ENCODE data around the gene VSIG4.

DNA sequence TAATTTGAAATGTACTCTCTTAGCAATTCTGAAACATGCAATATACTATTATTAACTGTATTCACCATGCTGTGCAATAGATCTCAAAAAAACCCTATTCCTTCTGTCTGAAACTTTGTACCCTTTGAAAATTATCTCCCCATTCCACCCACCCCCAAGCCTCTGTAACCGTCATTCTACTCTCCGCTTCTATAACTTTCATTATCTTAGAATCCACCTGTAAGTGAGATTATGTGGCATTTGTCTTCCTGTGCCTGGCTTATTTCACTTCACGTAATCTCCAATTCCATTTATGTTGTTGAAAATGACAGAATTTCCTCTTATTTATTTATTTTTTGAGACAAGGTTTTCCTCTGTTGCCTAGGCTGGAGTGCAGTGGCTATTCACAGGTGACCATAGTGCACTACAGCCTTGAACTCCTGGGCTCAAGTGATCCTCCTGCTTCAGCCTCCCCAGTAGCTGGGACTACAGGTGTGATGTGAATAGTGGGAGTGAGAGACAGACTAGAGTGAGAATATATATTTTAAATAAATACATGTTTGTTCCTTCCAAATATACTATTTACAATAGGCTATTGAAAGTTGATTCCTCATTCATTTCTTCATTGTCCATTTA, 30.5 kb downstream of the VSIG4 start:
- TF ChIP-seq EZH2phosphoT487 (IDR thresholded peaks at IDR 0.05; ENCODE audit: borderline replicate concordance, low read length) (no peak), EZH2 (IDR thresholded peaks at IDR 0.05; ENCODE audit: low read length, unreplicated experiment) (no peak)
- TF ChIP-seq, protein P1, sequence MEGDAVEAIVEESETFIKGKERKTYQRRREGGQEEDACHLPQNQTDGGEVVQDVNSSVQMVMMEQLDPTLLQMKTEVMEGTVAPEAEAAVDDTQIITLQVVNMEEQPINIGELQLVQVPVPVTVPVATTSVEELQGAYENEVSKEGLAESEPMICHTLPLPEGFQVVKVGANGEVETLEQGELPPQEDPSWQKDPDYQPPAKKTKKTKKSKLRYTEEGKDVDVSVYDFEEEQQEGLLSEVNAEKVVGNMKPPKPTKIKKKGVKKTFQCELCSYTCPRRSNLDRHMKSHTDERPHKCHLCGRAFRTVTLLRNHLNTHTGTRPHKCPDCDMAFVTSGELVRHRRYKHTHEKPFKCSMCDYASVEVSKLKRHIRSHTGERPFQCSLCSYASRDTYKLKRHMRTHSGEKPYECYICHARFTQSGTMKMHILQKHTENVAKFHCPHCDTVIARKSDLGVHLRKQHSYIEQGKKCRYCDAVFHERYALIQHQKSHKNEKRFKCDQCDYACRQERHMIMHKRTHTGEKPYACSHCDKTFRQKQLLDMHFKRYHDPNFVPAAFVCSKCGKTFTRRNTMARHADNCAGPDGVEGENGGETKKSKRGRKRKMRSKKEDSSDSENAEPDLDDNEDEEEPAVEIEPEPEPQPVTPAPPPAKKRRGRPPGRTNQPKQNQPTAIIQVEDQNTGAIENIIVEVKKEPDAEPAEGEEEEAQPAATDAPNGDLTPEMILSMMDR (conservative IDR thresholded peaks at IDR 0.05; ENCODE audit: low read depth, low read length), result no peak

Data from PC-3 (cell line).